ENCODE measurements around the gene TTLL9. TPM values are rescaled to one million over a fixed set of nuclear protein-coding genes. Genes with fewer than 3 reads are reported as not detected.
"Not testable (repeated sequence)": the region's sequence is repeated elsewhere in the genome, so short reads cannot be mapped to it uniquely, and the experiment has no call there.

The TTLL9 gene
- total RNA-seq, 5 donors from 2014 or later (not counting 1 experiment from before 2014, with no cell fraction given), result 0.16 TPM; not detected in 4

DNA sequence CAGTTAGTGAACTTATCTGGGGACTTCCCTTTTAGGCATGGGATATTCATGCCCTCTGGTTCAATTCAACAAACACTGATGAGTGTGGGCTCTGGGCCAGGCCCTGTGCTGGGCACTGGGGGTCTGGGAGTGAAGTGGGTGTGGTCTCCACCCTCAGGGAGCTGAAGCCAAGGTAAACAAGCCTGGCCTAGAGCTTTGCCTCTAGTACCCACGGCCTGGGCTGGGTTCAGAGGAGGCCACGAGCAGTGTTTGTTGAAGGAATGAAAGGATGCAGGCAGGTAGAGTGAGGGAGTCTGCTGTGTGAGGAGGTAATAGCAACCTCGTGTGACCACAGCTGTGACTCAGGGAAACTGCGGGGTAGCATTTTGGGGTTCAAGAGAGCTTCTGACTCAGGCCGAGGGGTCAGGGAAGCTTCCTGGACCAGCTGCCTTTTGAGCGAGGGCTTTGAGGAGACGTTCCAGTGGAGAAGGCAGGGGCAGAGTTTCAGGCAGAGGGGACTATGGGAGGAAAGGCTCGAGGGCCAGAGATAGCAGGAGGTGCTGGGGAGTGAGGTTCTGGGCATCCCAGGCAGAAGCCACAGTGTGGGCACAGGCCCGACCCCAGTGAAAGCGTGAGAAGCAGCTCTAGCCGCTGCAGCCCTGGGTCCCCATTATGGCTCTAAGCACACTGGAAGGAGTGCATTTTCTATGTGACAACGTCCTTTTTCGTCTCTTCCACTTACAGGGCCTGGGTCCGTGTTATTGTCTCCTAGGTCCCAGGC is 45.7 kb upstream of the TTLL9 start:
- Mint-ChIP-seq H3K9me3 (no peaks in the 10 kb centered on the region), H3K4me3 (no peak overlapping the region), H3K4me1 (peaks cover 0 to 8% (median 2%) of the 10 kb centered on the region in 3 donors), H3K36me3 (no peaks in the 10 kb centered on the region), H3K27ac (no peak overlapping the region), H3K27me3 (peaks cover 0 to 5% of the 10 kb centered on the region in 2 donors)
- peaks cover 0 to 10% of the 10 kb centered on the region in 2 experiments for H3K4me1 ChIP-seq (ENCODE audit: control insufficient read depth in 1 of 2, extremely low read depth in 1 of 2, insufficient read depth in 2 of 2, low read length in 2 of 2)
- CTCF ChIA-PET, result no interaction called here
- WGBS (ENCODE audit: insufficient coverage), result 79% methylated on average over 12 of the region's 14 CpGs
- peaks cover 0 to 18% of the 10 kb centered on the region in 2 experiments for H3K27me3 ChIP-seq (replicated peaks in 1 of 2; ENCODE audit: control insufficient read depth in 2 of 2, extremely low read depth in 1 of 2, insufficient read depth in 2 of 2, low read length in 1 of 2)
- H3K4me3 ChIP-seq (ENCODE audit: control insufficient read depth in 1 of 2, extremely low read depth in 1 of 2, low read length in 1 of 2), result no peak overlapping the region
- DNase-seq (no peak), ATAC-seq (replicated peaks in 1 of 4) (no peak)
- H3K36me3 ChIP-seq (ENCODE audit: control insufficient read depth in 2 of 2, extremely low read depth in 1 of 2, insufficient read depth in 1 of 2, low read length in 1 of 2), result no peaks in the 10 kb centered on the region
- no peak overlapping the region for H3K27ac ChIP-seq (ENCODE audit: low read length)
- POLR2A ChIA-PET, result no interaction called here
- no peaks in the 10 kb centered on the region for H3K9me3 ChIP-seq

DNA sequence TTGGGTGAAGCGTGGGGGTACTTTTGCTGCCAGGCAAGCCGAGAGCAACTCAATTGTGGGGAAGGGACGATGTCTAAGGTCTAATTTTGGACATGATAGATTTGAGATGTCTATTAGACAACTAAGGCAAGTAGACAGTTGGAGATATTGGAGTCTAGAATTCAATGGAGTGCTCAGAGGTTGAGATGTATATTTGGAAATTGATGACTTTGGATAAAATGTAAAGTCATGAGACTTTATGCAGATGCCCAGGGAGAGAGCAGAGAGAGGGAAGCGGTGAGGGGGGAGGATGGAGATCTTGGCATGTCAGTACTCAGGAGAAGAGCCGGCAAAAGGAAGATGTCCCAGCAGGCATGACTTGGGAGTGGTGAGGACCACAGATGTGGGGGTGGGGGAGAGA is 44.4 kb upstream of the TTLL9 start:
- Histone ChIP-seq H3K9me3 (no peaks in the 10 kb centered on the region), H3K4me3 (ENCODE audit: control insufficient read depth in 1 of 2, extremely low read depth in 1 of 2, low read length in 1 of 2) (no peak overlapping the region), H3K36me3 (ENCODE audit: control insufficient read depth in 2 of 2, extremely low read depth in 1 of 2, insufficient read depth in 1 of 2, low read length in 1 of 2) (no peaks in the 10 kb centered on the region), H3K27me3 (replicated peaks in 1 of 2; ENCODE audit: control insufficient read depth in 2 of 2, extremely low read depth in 1 of 2, insufficient read depth in 2 of 2, low read length in 1 of 2) (peaks cover 0 to 19% of the 10 kb centered on the region in 2 experiments), H3K4me1 (ENCODE audit: control insufficient read depth in 1 of 2, extremely low read depth in 1 of 2, insufficient read depth in 2 of 2, low read length in 2 of 2) (peaks cover 0 to 10% of the 10 kb centered on the region in 2 experiments), H3K27ac (ENCODE audit: low read length) (no peak overlapping the region)
- ChIA-PET CTCF (no interaction called here), POLR2A (no interaction called here)
- Mint-ChIP-seq H3K27ac (no peak overlapping the region), H3K9me3 (no peaks in the 10 kb centered on the region), H3K36me3 (no peaks in the 10 kb centered on the region), H3K4me1 (peaks cover 0 to 8% (median 2%) of the 10 kb centered on the region in 3 donors), H3K27me3 (peaks cover 0 to 5% of the 10 kb centered on the region in 2 donors), H3K4me3 (no peak overlapping the region)
- 90% methylated on average over 5 of the region's 5 CpGs for WGBS (ENCODE audit: insufficient coverage)
- DNase-seq (no peak), ATAC-seq (replicated peaks in 1 of 4) (no peak)

DNA sequence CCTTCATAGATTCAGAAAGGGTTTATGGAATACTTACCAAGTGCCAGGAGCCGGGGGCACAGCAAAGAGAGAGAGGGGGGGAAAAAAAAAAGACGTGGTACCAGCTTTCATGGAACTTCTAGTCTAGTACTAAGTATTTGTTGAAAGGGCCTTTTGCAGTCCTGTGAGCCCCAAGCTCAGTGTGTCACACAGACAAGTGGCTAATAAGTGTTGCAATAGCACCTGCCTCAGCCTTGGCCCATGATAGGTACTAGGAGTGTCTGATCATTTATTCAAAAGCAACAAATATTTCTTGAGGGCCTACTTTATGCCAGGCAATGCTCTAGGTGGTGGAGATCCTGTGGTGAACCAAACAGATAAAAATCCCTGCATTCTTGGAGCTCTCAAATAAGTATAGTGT is 43.4 kb upstream of the TTLL9 start:
- peaks cover 0 to 10% of the 10 kb centered on the region in 2 experiments for H3K4me1 ChIP-seq (ENCODE audit: control insufficient read depth in 1 of 2, extremely low read depth in 1 of 2, insufficient read depth in 2 of 2, low read length in 2 of 2)
- H3K27me3 ChIP-seq (replicated peaks in 1 of 2; ENCODE audit: control insufficient read depth in 2 of 2, extremely low read depth in 1 of 2, insufficient read depth in 2 of 2, low read length in 1 of 2), result peaks cover 0 to 22% of the 10 kb centered on the region in 2 experiments
- WGBS (ENCODE audit: insufficient coverage), result 40% methylated on average over 1 of the region's 2 CpGs
- Mint-ChIP-seq H3K36me3 (no peaks in the 10 kb centered on the region), H3K27me3 (peaks cover 0 to 3% of the 10 kb centered on the region in 2 donors), H3K9me3 (no peaks in the 10 kb centered on the region), H3K4me1 (peaks cover 0 to 8% (median 2%) of the 10 kb centered on the region in 3 donors), H3K27ac (no peak overlapping the region), H3K4me3 (no peak overlapping the region)
- H3K36me3 ChIP-seq (ENCODE audit: control insufficient read depth in 2 of 2, extremely low read depth in 1 of 2, insufficient read depth in 1 of 2, low read length in 1 of 2), result no peaks in the 10 kb centered on the region
- H3K27ac ChIP-seq (ENCODE audit: low read length), result no peak overlapping the region
- H3K4me3 ChIP-seq (ENCODE audit: control insufficient read depth in 1 of 2, extremely low read depth in 1 of 2, low read length in 1 of 2), result no peak overlapping the region
- no peaks in the 10 kb centered on the region for H3K9me3 ChIP-seq
- POLR2A ChIA-PET, result interaction anchor here in 1 of 2 donors (0.6 kb wide), 1 partner anchor 282 kb away, joined by 3 read pairs; the partner anchor contains the start of gene TM9SF4
- CTCF ChIA-PET, result interaction anchor here in 1 of 2 donors (0.5 kb wide), 1 partner anchor 26 kb away, joined by 3 read pairs; no protein-coding TSS in a partner anchor
- ATAC-seq (replicated peaks in 1 of 4) (no peak), DNase-seq (no peak)

DNA sequence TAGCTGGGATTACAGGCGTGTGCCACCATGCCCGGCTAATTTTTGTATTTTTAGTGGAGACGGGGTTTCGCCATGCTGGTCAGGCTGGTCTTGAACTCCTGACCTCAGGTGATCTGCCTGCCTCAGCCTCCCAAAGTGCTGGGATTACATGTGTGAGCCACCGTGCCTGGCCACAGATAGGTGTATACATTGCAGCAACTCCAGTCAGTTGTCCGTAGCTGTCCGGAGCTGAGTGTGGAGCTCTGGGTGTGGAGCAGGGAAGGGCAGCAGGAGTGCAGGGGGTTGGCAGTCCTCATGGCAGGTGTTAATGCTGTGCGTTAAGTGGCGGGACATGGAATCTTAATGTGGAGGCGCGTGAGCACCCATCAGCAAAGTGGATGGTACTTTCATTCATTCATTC is 42.4 kb upstream of the TTLL9 start:
- H3K27ac ChIP-seq (ENCODE audit: low read length); H3K36me3 ChIP-seq (ENCODE audit: control insufficient read depth in 2 of 2, extremely low read depth in 1 of 2, insufficient read depth in 1 of 2, low read length in 1 of 2); H3K4me3 Mint-ChIP-seq; H3K36me3 Mint-ChIP-seq; H3K4me1 Mint-ChIP-seq; H3K9me3 ChIP-seq; DNase-seq; ATAC-seq (replicated peaks in 1 of 4); H3K4me3 ChIP-seq (ENCODE audit: control insufficient read depth in 1 of 2, extremely low read depth in 1 of 2, low read length in 1 of 2); H3K27ac Mint-ChIP-seq; H3K9me3 Mint-ChIP-seq; H3K4me1 ChIP-seq (ENCODE audit: control insufficient read depth in 1 of 2, extremely low read depth in 1 of 2, insufficient read depth in 2 of 2, low read length in 2 of 2); H3K27me3 Mint-ChIP-seq; POLR2A ChIA-PET: not testable (repeated sequence)
- CTCF ChIA-PET, result interaction anchor here in 1 of 2 donors (0.7 kb wide), 1 partner anchor 1133 kb away, joined by 13 read pairs; no protein-coding TSS in a partner anchor
- WGBS (ENCODE audit: insufficient coverage), result 98% methylated on average over 7 of the region's 11 CpGs
- H3K27me3 ChIP-seq (replicated peaks in 1 of 2; ENCODE audit: control insufficient read depth in 2 of 2, extremely low read depth in 1 of 2, insufficient read depth in 2 of 2, low read length in 1 of 2), result peaks cover 0 to 13% of the 10 kb centered on the region in 2 experiments

DNA sequence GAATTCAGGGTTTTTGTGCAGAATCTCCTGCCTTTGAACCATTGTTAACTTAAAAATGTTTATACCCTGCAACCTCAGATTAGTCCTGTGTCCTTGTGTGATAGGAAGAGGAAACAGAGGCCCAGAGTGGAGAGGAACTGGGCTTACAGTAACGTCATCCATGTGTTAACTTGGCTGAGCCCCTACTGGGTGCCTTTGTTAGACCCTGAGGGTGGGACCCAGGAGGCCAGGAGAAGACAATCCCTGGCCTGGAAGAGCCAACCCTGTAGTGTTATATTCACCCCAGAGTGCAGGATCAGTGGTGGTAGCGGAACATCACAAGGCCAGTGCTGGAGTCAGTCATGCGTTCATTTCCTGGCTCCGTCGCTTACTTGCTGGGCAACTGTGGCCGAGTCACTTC is 40.7 kb upstream of the TTLL9 start:
- DNase-seq (no peak), ATAC-seq (replicated peaks in 1 of 4) (no peak)
- ChIA-PET POLR2A (no interaction called here), CTCF (no interaction called here)
- no peak overlapping the region for H3K27ac ChIP-seq (ENCODE audit: low read length)
- 96% methylated on average over 4 of the region's 6 CpGs for WGBS (ENCODE audit: insufficient coverage)
- H3K4me3 ChIP-seq (ENCODE audit: control insufficient read depth in 1 of 2, extremely low read depth in 1 of 2, low read length in 1 of 2), result no peak overlapping the region
- H3K4me1 Mint-ChIP-seq, result no peaks in the 10 kb centered on the region
- no peaks in the 10 kb centered on the region for H3K9me3 ChIP-seq
- H3K36me3 ChIP-seq (ENCODE audit: control insufficient read depth in 2 of 2, extremely low read depth in 1 of 2, insufficient read depth in 1 of 2, low read length in 1 of 2), result no peaks in the 10 kb centered on the region
- H3K4me1 ChIP-seq (ENCODE audit: control insufficient read depth in 1 of 2, extremely low read depth in 1 of 2, insufficient read depth in 2 of 2, low read length in 2 of 2), result no peaks in the 10 kb centered on the region
- H3K27ac Mint-ChIP-seq, result no peak overlapping the region
- no peaks in the 10 kb centered on the region for H3K9me3 Mint-ChIP-seq
- H3K36me3 Mint-ChIP-seq, result no peaks in the 10 kb centered on the region
- no peaks in the 10 kb centered on the region for H3K27me3 Mint-ChIP-seq
- peaks cover 0 to 19% of the 10 kb centered on the region in 2 experiments for H3K27me3 ChIP-seq (replicated peaks in 1 of 2; ENCODE audit: control insufficient read depth in 2 of 2, extremely low read depth in 1 of 2, insufficient read depth in 2 of 2, low read length in 1 of 2)
- no peak overlapping the region for H3K4me3 Mint-ChIP-seq

DNA sequence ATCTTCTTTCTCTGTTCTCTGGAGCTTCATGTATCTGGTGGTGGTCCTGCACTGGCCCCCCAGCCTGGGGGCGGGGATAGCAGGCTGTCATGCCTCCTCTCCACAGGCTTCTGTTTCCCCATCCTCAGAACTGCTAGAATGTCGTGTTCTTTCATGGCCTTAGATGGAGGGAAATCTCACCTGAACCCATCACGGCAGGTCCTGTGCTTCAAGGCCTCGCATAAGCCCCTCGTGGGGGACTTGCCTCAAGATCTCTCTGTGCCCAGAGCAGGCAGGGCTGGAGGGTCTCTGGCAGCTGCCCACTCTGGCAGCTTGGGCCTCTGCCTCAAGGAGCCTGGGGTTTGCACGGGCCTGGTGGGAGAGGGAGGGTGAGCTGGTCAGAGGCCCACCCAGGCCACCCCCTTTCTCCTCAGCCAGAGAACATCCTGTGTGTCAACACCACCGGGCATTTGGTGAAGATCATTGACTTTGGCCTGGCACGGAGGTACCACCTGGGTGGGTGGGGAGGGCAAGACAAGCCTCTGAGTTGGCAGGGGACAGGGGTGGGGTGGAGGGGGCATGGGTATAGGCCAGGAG is 39.9 kb upstream of the TTLL9 start:
- Histone ChIP-seq H3K4me1 (ENCODE audit: control insufficient read depth in 1 of 2, extremely low read depth in 1 of 2, insufficient read depth in 2 of 2, low read length in 2 of 2) (peaks cover 0 to under 1% of the 10 kb centered on the region in 2 experiments), H3K27me3 (replicated peaks in 1 of 2; ENCODE audit: control insufficient read depth in 2 of 2, extremely low read depth in 1 of 2, insufficient read depth in 2 of 2, low read length in 1 of 2) (peaks cover 0 to 16% of the 10 kb centered on the region in 2 experiments), H3K9me3 (no peaks in the 10 kb centered on the region), H3K4me3 (ENCODE audit: control insufficient read depth in 1 of 2, extremely low read depth in 1 of 2, low read length in 1 of 2) (no peak overlapping the region), H3K27ac (ENCODE audit: low read length) (no peak overlapping the region), H3K36me3 (ENCODE audit: control insufficient read depth in 2 of 2, extremely low read depth in 1 of 2, insufficient read depth in 1 of 2, low read length in 1 of 2) (no peaks in the 10 kb centered on the region)
- CTCF ChIA-PET, result interaction anchor here in 1 of 2 donors (0.6 kb wide), 1 partner anchor 11 kb away, joined by 3 read pairs; no protein-coding TSS in a partner anchor
- H3K27ac Mint-ChIP-seq, result no peak overlapping the region
- WGBS (ENCODE audit: insufficient coverage), result 86% methylated on average over 5 of the region's 8 CpGs
- H3K27me3 Mint-ChIP-seq, result no peaks in the 10 kb centered on the region
- H3K4me3 Mint-ChIP-seq, result no peak overlapping the region
- H3K4me1 Mint-ChIP-seq, result peaks cover 0 to 3% (median 0%) of the 10 kb centered on the region in 3 donors
- no peak for ATAC-seq (replicated peaks in 1 of 4)
- H3K36me3 Mint-ChIP-seq, result no peaks in the 10 kb centered on the region
- no peaks in the 10 kb centered on the region for H3K9me3 Mint-ChIP-seq
- POLR2A ChIA-PET, result no interaction called here
- no peak for DNase-seq

All from T-cell (primary cell).